Sigmoid colon (tissue), 7 donors: ENCODE results near the gene CBX7. TPM values are rescaled to one million over a fixed set of nuclear protein-coding genes. Genes with fewer than 3 reads are reported as not detected.
A peak's percentile ranks its signal among the peaks of the same experiment; 100 is the strongest.

Experiments
- DNase-seq: peaks from one replicate; pipeline ENCODE4 v3.0.0-alpha.2; 2019
- H3K27ac ChIP-seq, 4 donors: fragments of 200-600 bp; sonication (generic); one replicate each; pipeline ENCODE4 v1.5.1; 2016 to 2019; ENCODE audit warnings: mild to moderate bottlenecking in 1 of 4
- H3K27me3 ChIP-seq, 3 donors: fragments of 200-600 bp; sonication (generic); one replicate each; pipeline ENCODE4 v1.5.1; 2019; ENCODE audit warnings: mild to moderate bottlenecking in 1 of 3
- H3K36me3 ChIP-seq, 4 donors: fragments of 200-600 bp; sonication (generic); one replicate each; pipeline ENCODE4 v1.5.1; 2016 to 2019
- H3K4me1 ChIP-seq, 4 donors: fragments of 200-600 bp; sonication (generic); one replicate each; pipeline ENCODE4 v1.5.1; 2017 to 2019
- H3K4me3 ChIP-seq, 4 donors: fragments of 200-600 bp; sonication (generic); one replicate each; pipeline ENCODE4 v1.5.1; 2017 to 2019; ENCODE audit warnings: mild to moderate bottlenecking in 2 of 4, moderate library complexity in 1 of 4
- H3K9me3 ChIP-seq, 4 donors: fragments of 200-600 bp in 3 of 4; sonication (generic) in 3 of 4; one replicate each; pipeline versions ENCODE4 v1.5.1 to v1.6.1; 2013 to 2019
- CTCF ChIP-seq, 4 experiments: fragments of 450-650 bp in 3 of 4; fragments of 200-600 bp in 1 of 4; IDR thresholded peaks; one replicate each; pipeline ENCODE4 v1.5.1; 2016 to 2019; ENCODE audit warnings: antibody characterized with exemption in 4 of 4, mild to moderate bottlenecking in 3 of 4, moderate library complexity in 2 of 4
- EP300 ChIP-seq, 4 donors: sonication (generic); formaldehyde crosslinking; IDR thresholded peaks; one replicate each; pipeline ENCODE4 v1.6.1; 2017; ENCODE audit warnings: antibody characterized with exemption in 4 of 4
- POLR2A ChIP-seq, 2 donors: fragments of 450-650 bp; IDR thresholded peaks; one replicate each; pipeline ENCODE4 v1.6.1; 2016; ENCODE audit warnings: antibody characterized with exemption in 2 of 2, mild to moderate bottlenecking in 2 of 2, moderate library complexity in 2 of 2
- POLR2AphosphoS5 ChIP-seq, 4 donors: sonication (generic); formaldehyde crosslinking; IDR thresholded peaks; one replicate each; pipeline ENCODE4 v1.6.1; 2017; ENCODE audit warnings: antibody characterized with exemption in 4 of 4
- WGBS, 2 donors: extraction: QIAGEN DNeasy Blood & Tissue Kit; methylation state at CpG; one replicate each; pipeline ENCODE4 v1.1.7; 2013; 5-methylcytosine and 5-hydroxymethylcytosine counted together
- intact Hi-C: fragments of 100-400 bp; cut with DNase I; formaldehyde crosslinking; loops from one replicate; pipeline ENCODE4 v1.15.1; 2023
- polyA plus RNA-seq, 3 donors: library from polyadenylated mRNA; stranded (reverse); fragments of 200-250 nt; gene quantifications; one replicate each; pipeline ENCODE4 v1.2.3, GENCODE V29; 2013
- total RNA-seq, 4 donors: library from RNA; depleted of rRNA; stranded (reverse); fragments of >200 nt; gene quantifications; one replicate each; pipeline ENCODE4 v1.1.0, GENCODE V29; 2016
- donor health status: healthy with polysubstance abuse.
- donor health status: Bipolar disorder and iron deficiency.
- donor health status: healthy.

Gene CBX7
- total and polyA plus RNA-seq, 7 donors: 10.9 to 166 (median 108) TPM

GRCh38 chr22:39117585-39118191 lies 34.8 kb downstream of the CBX7 start:
- H3K36me3 ChIP-seq: no peaks in the 10 kb centered on the region
- peak; percentile 56 for DNase-seq
- TF ChIP-seq EP300 (IDR thresholded peaks at IDR 0.05): no peak
- TF ChIP-seq CTCF (IDR thresholded peaks at IDR 0.05): peak in 1 of 4 experiments; percentile 9
- H3K9me3 ChIP-seq: no peaks in the 10 kb centered on the region
- H3K4me1 ChIP-seq: no peaks in the 10 kb centered on the region
- WGBS, 2 donors: 38 to 51% methylated on average over 14 of the region's 14 CpGs
- H3K4me3 ChIP-seq: no peak overlapping the region
- no peak overlapping the region for H3K27ac ChIP-seq
- intact Hi-C loops: no loop called here
- peaks cover 0 to 29% (median 0%) of the 10 kb centered on the region in 3 donors for H3K27me3 ChIP-seq

- intact Hi-C loops: no loop called here
- no peak overlapping the region for H3K27ac ChIP-seq
- DNase-seq: no peak
- H3K4me1 ChIP-seq: no peaks in the 10 kb centered on the region
- 81% methylated on average over 9 of the region's 9 CpGs for WGBS, 2 donors
- no peaks in the 10 kb centered on the region for H3K9me3 ChIP-seq
- TF ChIP-seq POLR2AphosphoS5 (IDR thresholded peaks at IDR 0.05) (no peak), EP300 (IDR thresholded peaks at IDR 0.05) (no peak), CTCF (IDR thresholded peaks at IDR 0.05) (no peak), POLR2A (IDR thresholded peaks at IDR 0.05) (no peak)
- H3K36me3 ChIP-seq: no peaks in the 10 kb centered on the region
- H3K4me3 ChIP-seq: no peak overlapping the region
- H3K27me3 ChIP-seq: peaks cover 0 to 30% (median 0%) of the 10 kb centered on the region in 3 donors
Observed at GRCh38 chr22:39115977-39116621, 36.4 kb downstream of the CBX7 start.

GRCh38 chr22:39115570-39115969 lies 36.9 kb downstream of the CBX7 start:
- Histone ChIP-seq H3K36me3 (no peaks in the 10 kb centered on the region), H3K4me1 (no peaks in the 10 kb centered on the region), H3K27ac (no peak overlapping the region), H3K9me3 (no peaks in the 10 kb centered on the region), H3K4me3 (no peak overlapping the region), H3K27me3 (peaks cover 0 to 35% (median 0%) of the 10 kb centered on the region in 3 donors)
- intact Hi-C loops: no loop called here
- DNase-seq: no peak
- 84 to 94% methylated on average over 2 of the region's 2 CpGs for WGBS, 2 donors
- TF ChIP-seq EP300 (IDR thresholded peaks at IDR 0.05) (no peak), POLR2A (IDR thresholded peaks at IDR 0.05) (no peak), CTCF (IDR thresholded peaks at IDR 0.05) (no peak), POLR2AphosphoS5 (IDR thresholded peaks at IDR 0.05) (no peak)

GRCh38 chr22:39114112-39114511 lies 38.4 kb downstream of the CBX7 start:
- intact Hi-C loops: no loop called here
- Histone ChIP-seq H3K36me3 (no peaks in the 10 kb centered on the region), H3K27ac (no peak overlapping the region), H3K4me3 (no peak overlapping the region), H3K9me3 (no peaks in the 10 kb centered on the region), H3K4me1 (no peaks in the 10 kb centered on the region), H3K27me3 (peaks cover 0 to 36% (median 0%) of the 10 kb centered on the region in 3 donors)
- DNase-seq: no peak
- TF ChIP-seq POLR2AphosphoS5 (IDR thresholded peaks at IDR 0.05) (no peak), POLR2A (IDR thresholded peaks at IDR 0.05) (no peak), EP300 (IDR thresholded peaks at IDR 0.05) (no peak), CTCF (IDR thresholded peaks at IDR 0.05) (no peak)
- WGBS, 2 donors: 48 to 59% methylated on average over 6 of the region's 6 CpGs
